Measurements from ENCODE around the gene NECTIN3. TPM values are rescaled to one million over a fixed set of nuclear protein-coding genes. Genes with fewer than 3 reads are reported as not detected.
A peak's percentile ranks its signal among the peaks of the same experiment; 100 is the strongest.

NECTIN3 gene
- total RNA-seq, 1 donor from 2014 or later: 20.4 TPM

DNA sequence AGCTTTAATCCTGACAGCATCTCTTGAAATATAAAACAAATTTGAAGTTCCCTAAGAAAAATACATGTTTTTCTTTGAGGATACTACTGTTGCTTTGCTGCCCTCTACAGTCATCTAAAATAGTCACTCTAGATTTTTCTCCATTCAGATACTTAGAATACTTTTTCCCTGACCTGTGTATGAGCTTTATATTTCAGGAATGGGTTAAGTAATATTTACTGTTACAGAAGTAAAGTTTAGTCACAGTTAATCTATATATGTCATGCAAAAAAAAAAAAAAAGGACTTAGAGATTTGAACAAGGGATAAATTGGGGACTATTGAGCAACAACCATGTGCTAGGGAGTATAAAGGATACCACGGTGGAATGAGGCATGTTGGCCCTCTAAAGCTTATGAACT is 8.8 kb downstream of the NECTIN3 start:
- intact Hi-C loops (cut with DNase I): no loop called here
- DNase-seq (ENCODE audit: extremely low spot score in 2 of 2): no peak
- Histone ChIP-seq H3K4me1 (peaks cover 16% of the 10 kb centered on the region), H3K36me3 (no peaks in the 10 kb centered on the region), H3K27ac (no peak overlapping the region), H3K9me3 (no peaks in the 10 kb centered on the region), H3K27me3 (no peaks in the 10 kb centered on the region), H3K4me3 (no peak overlapping the region)
- TF ChIP-seq POLR2A (IDR thresholded peaks at IDR 0.05): no peak
- TF ChIP-seq, protein P1, sequence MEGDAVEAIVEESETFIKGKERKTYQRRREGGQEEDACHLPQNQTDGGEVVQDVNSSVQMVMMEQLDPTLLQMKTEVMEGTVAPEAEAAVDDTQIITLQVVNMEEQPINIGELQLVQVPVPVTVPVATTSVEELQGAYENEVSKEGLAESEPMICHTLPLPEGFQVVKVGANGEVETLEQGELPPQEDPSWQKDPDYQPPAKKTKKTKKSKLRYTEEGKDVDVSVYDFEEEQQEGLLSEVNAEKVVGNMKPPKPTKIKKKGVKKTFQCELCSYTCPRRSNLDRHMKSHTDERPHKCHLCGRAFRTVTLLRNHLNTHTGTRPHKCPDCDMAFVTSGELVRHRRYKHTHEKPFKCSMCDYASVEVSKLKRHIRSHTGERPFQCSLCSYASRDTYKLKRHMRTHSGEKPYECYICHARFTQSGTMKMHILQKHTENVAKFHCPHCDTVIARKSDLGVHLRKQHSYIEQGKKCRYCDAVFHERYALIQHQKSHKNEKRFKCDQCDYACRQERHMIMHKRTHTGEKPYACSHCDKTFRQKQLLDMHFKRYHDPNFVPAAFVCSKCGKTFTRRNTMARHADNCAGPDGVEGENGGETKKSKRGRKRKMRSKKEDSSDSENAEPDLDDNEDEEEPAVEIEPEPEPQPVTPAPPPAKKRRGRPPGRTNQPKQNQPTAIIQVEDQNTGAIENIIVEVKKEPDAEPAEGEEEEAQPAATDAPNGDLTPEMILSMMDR (IDR thresholded peaks at IDR 0.05): peak in 2 of 3 experiments; percentile 32 to 57

DNA sequence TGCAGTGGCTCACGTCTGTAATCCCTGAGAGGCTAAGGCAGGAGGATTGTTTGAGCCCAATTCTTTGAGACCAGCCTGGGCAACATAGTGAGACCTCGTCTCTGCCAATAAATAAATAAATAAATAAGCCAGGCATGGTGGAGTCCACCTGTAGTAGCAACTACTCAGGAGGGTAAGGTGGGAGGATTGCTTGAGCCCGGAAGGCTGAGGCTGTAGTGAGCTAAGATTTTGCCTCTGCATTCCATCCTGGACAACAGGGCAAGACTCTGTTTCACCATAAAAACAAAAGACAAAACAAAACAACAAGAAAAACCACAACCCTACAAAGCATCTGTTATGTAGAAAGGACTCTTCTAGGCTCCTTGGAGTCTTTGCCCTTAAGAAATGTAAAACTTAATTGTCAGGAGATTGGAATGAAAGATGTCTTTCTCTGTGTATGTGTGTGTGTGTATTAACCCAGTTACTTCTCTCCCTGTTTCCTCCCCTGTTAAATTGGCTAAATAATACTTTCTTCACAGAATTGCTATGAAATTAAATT is 9.5 kb downstream of the NECTIN3 start:
- Histone ChIP-seq H3K27ac (no peak overlapping the region), H3K36me3 (no peaks in the 10 kb centered on the region), H3K4me3 (no peak overlapping the region), H3K4me1 (peaks cover 21% of the 10 kb centered on the region), H3K27me3 (no peaks in the 10 kb centered on the region), H3K9me3 (no peaks in the 10 kb centered on the region)
- intact Hi-C loops (cut with DNase I): no loop called here
- TF ChIP-seq, protein P1 (IDR thresholded peaks at IDR 0.05): no peak
- no peak for TF ChIP-seq POLR2AphosphoS5 (IDR thresholded peaks at IDR 0.05; ENCODE audit: insufficient read depth in 1 of 2, low read depth in 1 of 2)
- no peak for TF ChIP-seq POLR2A (IDR thresholded peaks at IDR 0.05)
- no peak for DNase-seq (ENCODE audit: extremely low spot score in 2 of 2)

DNA sequence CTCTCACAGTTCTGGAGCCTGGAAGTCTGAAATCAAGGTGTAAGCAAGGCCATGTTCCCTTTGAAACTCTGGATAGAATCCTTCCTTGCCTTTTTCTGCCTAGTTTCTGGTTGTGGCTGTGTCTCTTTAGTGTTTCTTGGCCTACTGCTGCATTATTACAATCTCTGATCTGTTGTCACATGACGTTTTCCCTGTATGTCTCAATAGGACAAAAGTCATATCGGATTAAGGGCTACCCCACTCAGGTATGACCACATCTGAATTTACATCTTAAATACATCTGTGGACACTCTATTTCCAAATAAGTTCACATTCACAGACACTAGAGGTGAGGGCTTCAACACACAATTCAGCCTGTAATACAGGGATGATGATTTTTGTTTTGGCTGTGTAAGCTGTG is 13.3 kb downstream of the NECTIN3 start:
- no peak for DNase-seq (ENCODE audit: extremely low spot score in 2 of 2)
- Histone ChIP-seq H3K36me3 (no peaks in the 10 kb centered on the region), H3K27me3 (no peaks in the 10 kb centered on the region), H3K4me3 (no peak overlapping the region), H3K27ac (no peak overlapping the region), H3K4me1 (peaks cover 18% of the 10 kb centered on the region), H3K9me3 (no peaks in the 10 kb centered on the region)
- TF ChIP-seq, protein P1 (IDR thresholded peaks at IDR 0.05): no peak
- TF ChIP-seq POLR2AphosphoS5 (IDR thresholded peaks at IDR 0.05; ENCODE audit: insufficient read depth in 1 of 2, low read depth in 1 of 2) (no peak), POLR2A (IDR thresholded peaks at IDR 0.05) (no peak)
- intact Hi-C loops (cut with DNase I): no loop called here

DNA sequence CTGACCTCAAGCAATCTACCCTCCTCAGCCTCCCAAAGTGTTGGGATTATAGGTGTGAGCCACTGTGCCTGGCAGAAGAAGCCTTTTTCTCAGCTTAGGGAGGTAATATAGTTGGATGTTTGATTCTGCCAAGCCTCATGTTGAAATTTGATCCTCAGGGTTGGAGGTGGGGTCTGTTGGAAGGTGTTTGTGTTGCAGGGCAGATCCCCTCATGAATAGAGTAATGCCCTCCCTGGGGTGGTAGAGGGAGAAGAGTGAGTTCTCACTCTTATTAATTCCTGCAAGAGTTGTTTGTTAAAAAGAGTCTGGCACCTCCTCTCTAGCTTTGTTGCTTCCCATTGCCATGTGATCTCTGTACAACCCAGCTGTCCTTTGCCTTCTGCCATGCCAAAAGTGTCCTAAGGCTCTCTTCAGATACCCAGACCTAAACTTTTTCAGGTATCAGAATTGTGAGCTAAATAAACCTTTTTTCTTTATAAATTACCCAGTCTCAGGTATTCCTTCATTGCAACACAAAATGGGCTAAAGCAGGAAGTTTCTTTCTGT is 16.4 kb downstream of the NECTIN3 start:
- H3K36me3 ChIP-seq: no peaks in the 10 kb centered on the region
- peaks cover 18% of the 10 kb centered on the region for H3K4me1 ChIP-seq
- intact Hi-C loops (cut with DNase I): no loop called here
- no peaks in the 10 kb centered on the region for H3K9me3 ChIP-seq
- no peaks in the 10 kb centered on the region for H3K27me3 ChIP-seq
- TF ChIP-seq POLR2AphosphoS5 (IDR thresholded peaks at IDR 0.05; ENCODE audit: insufficient read depth in 1 of 2, low read depth in 1 of 2) (no peak), POLR2A (IDR thresholded peaks at IDR 0.05) (no peak)
- TF ChIP-seq, protein P1 (IDR thresholded peaks at IDR 0.05): no peak
- no peak overlapping the region for H3K27ac ChIP-seq
- no peak overlapping the region for H3K4me3 ChIP-seq
- DNase-seq (ENCODE audit: extremely low spot score in 2 of 2): no peak

DNA sequence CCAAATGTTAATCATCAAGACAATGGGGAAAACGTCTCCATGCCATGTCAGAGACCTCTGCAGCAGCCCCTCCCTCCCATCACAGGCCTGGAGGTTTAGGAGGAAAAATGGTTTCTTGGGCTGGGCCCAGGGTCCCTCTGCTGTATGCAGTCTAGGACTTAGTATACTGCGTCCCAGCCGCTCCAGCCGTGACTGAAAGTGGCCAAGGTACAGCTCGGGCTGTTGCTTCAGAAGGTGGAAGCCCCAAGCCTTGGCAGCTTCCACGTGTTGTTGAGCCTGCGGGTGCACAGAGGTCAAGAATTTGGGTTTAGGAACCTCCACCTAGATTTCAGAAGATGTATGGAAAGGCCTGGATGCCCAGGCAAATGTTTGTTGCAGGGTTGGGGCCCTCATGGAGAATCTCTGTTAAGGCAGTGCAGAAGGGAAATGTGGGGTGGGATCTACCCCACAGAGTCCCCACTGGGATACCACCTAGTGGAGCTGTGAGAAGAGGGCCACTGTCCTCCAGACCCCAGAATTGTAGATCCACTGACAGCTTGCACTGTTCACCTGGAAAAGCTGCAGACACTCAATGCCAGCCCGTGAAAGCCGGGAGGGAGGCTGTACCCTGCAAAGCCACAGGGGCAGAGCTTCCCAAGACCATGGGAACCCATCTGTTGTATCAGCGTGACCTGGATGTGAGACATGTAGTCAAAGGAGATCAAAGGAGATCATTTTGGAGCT is 25.0 kb downstream of the NECTIN3 start:
- no peak for TF ChIP-seq POLR2AphosphoS5 (IDR thresholded peaks at IDR 0.05; ENCODE audit: insufficient read depth in 1 of 2, low read depth in 1 of 2)
- TF ChIP-seq POLR2A (IDR thresholded peaks at IDR 0.05): no peak
- Histone ChIP-seq H3K4me1 (peaks cover 4% of the 10 kb centered on the region), H3K4me3 (no peak overlapping the region), H3K27me3 (no peaks in the 10 kb centered on the region), H3K27ac (no peak overlapping the region), H3K9me3 (no peaks in the 10 kb centered on the region), H3K36me3 (no peaks in the 10 kb centered on the region)
- DNase-seq (ENCODE audit: extremely low spot score in 2 of 2): no peak
- intact Hi-C loops (cut with DNase I): no loop called here
